H1 (cell line): Measurements from ENCODE around the gene GPRIN1. TPM values are rescaled to one million over a fixed set of nuclear protein-coding genes. Genes with fewer than 3 reads are reported as not detected.
A peak's percentile ranks its signal among the peaks of the same experiment; 100 is the strongest.

Experiments used
- CTCF ChIA-PET: fragments of 300-600 bp; sonication (Branson Sonifier 250); formaldehyde crosslinking; loops from one replicate; lab custom pipeline; 2021; ENCODE audit not compliant: partially characterized antibody; lab: Charles Lee
- POLR2A ChIA-PET: fragments of 300-600 bp; sonication (Branson Sonifier 250); formaldehyde crosslinking; loops from one replicate; lab custom pipeline; 2021; ENCODE audit warnings: inconsistent platforms; ENCODE audit not compliant: partially characterized antibody; lab: Charles Lee
- DNase-seq, 2 experiments: peaks; one replicate each; pipeline versions ENCODE4 v3.0.0 to v3.0.0-alpha.2; 2010 to 2022; ENCODE audit warnings: low spot score in 2 of 2, low read depth in 1 of 2, mixed read lengths in 1 of 2
- FAIRE-seq: peaks from 2 replicates; lab custom pipeline; 2011; peaks lifted over from hg19 to GRCh38; lab: Jason Lieb, UNC
- H2AFZ ChIP-seq: 2 replicates; pipeline ENCODE4 v1.8.1; 2012; ENCODE audit warnings: low read length, inconsistent platforms
- H2AK5ac ChIP-seq: 2 replicates; pipeline ENCODE4 v1.6.1; 2013; ENCODE audit warnings: low read depth, low read length
- H2BK120ac ChIP-seq: replicated peaks from 2 replicates; pipeline ENCODE3; 2013; ENCODE audit warnings: low read depth, low read length, inconsistent platforms
- H2BK12ac ChIP-seq: 2 replicates; pipeline ENCODE4 v1.6.1; 2013; ENCODE audit warnings: low read depth, low read length
- H2BK15ac ChIP-seq: 2 replicates; pipeline ENCODE4 v1.6.1; 2013; ENCODE audit warnings: low read length
- H2BK20ac ChIP-seq: 2 replicates; pipeline ENCODE4 v1.6.1; 2013; ENCODE audit warnings: low read length
- H2BK5ac ChIP-seq: 2 replicates; pipeline ENCODE4 v1.6.1; 2013; ENCODE audit warnings: low read depth, low read length
- H3K14ac ChIP-seq: 2 replicates; pipeline ENCODE4 v1.6.1; 2013; ENCODE audit warnings: inconsistent platforms; ENCODE audit not compliant: insufficient read length
- H3K18ac ChIP-seq: 2 replicates; pipeline ENCODE4 v1.6.1; 2013; ENCODE audit warnings: low read length; ENCODE audit errors: extremely low read depth
- H3K23ac ChIP-seq: 2 replicates; pipeline ENCODE4 v1.6.1; 2013; ENCODE audit warnings: inconsistent platforms; ENCODE audit not compliant: insufficient read length
- H3K23me2 ChIP-seq: 2 replicates; pipeline ENCODE4 v1.6.1; 2013; ENCODE audit warnings: low read depth, low read length
- H3K27ac ChIP-seq: 2 replicates; pipeline ENCODE4 v1.6.1; 2011; ENCODE audit warnings: low read depth, low read length, inconsistent platforms
- H3K27me3 ChIP-seq, 4 experiments: replicated peaks in 1 of 4; 1 replicate in 1 of 4; 2 replicates in 3 of 4; pipeline versions ENCODE4 v1.6.1 to v1.8.1; 2011 to 2013; ENCODE audit warnings: low read length in 3 of 4, mild to moderate bottlenecking in 3 of 4, inconsistent platforms in 2 of 4, mixed read lengths in 2 of 4, moderate library complexity in 1 of 4; ENCODE audit not compliant: control insufficient read depth in 3 of 4, insufficient read depth in 3 of 4; ENCODE audit errors: extremely low read depth in 1 of 4
- H3K36me3 ChIP-seq, 4 experiments: 2 replicates each; pipeline versions ENCODE4 v1.6.1 to v1.8.1; 2011 to 2013; ENCODE audit warnings: mild to moderate bottlenecking in 4 of 4, low read length in 3 of 4, moderate library complexity in 2 of 4, control low read depth in 1 of 4, inconsistent platforms in 1 of 4; ENCODE audit not compliant: insufficient read depth in 4 of 4, control insufficient read depth in 2 of 4
- H3K4ac ChIP-seq: replicated peaks from 2 replicates; pipeline ENCODE3; 2013; ENCODE audit warnings: low read length, low read depth, mixed read lengths, inconsistent platforms; ENCODE audit not compliant: insufficient read length
- H3K4me1 ChIP-seq, 4 experiments: replicated peaks in 1 of 4; 1 replicate in 1 of 4; 2 replicates in 3 of 4; pipeline versions ENCODE4 v1.6.1 to v1.8.1; 2011 to 2013; ENCODE audit warnings: low read length in 3 of 4, inconsistent platforms in 2 of 4, mixed read lengths in 1 of 4; ENCODE audit not compliant: insufficient read depth in 4 of 4, control insufficient read depth in 3 of 4
- H3K4me2 ChIP-seq, 2 experiments: 2 replicates each; pipeline versions ENCODE4 v1.6.1 to v1.8.1; 2011 to 2013; ENCODE audit warnings: low read depth in 2 of 2, low read length in 2 of 2, control low read depth in 1 of 2, inconsistent platforms in 1 of 2, mild to moderate bottlenecking in 1 of 2; ENCODE audit not compliant: insufficient read depth in 1 of 2
- H3K4me3 ChIP-seq, 4 experiments: fragments of 200-600, 300-600 bp in 1 of 4; sonication (generic), shearing (Covaris generic), sonication (Bioruptor Twin) in 1 of 4; 2 replicates each; pipeline versions ENCODE4 v1.5.1 to v1.8.1; 2011 to 2016; ENCODE audit warnings: low read length in 4 of 4, low read depth in 3 of 4, control low read depth in 2 of 4, inconsistent platforms in 2 of 4, mild to moderate bottlenecking in 2 of 4, mixed read lengths in 1 of 4, moderate library complexity in 1 of 4; ENCODE audit not compliant: insufficient read depth in 2 of 4; ENCODE audit errors: extremely low read depth in 1 of 4
- H3K56ac ChIP-seq: replicated peaks from 2 replicates; pipeline ENCODE3; 2013; ENCODE audit warnings: low read depth, mild to moderate bottlenecking, mixed read lengths, low read length, inconsistent platforms; ENCODE audit not compliant: insufficient read length
- H3K79me1 ChIP-seq: 2 replicates; pipeline ENCODE4 v1.6.1; 2013; ENCODE audit warnings: low read depth, low read length, control low read depth
- H3K79me2 ChIP-seq, 2 experiments: 2 replicates each; pipeline versions ENCODE4 v1.6.1 to v1.8.1; 2012 to 2013; ENCODE audit warnings: low read length in 2 of 2, mild to moderate bottlenecking in 2 of 2, inconsistent platforms in 1 of 2; ENCODE audit not compliant: insufficient read depth in 2 of 2, control insufficient read depth in 1 of 2
- H3K9ac ChIP-seq, 4 experiments: replicated peaks in 1 of 4; 1 replicate in 1 of 4; 2 replicates in 3 of 4; pipeline versions ENCODE4 v1.6.1 to v1.8.1; 2011 to 2013; ENCODE audit warnings: low read depth in 3 of 4, low read length in 3 of 4, control low read depth in 2 of 4, mild to moderate bottlenecking in 2 of 4, moderate library complexity in 2 of 4, inconsistent platforms in 1 of 4; ENCODE audit errors: extremely low read depth in 1 of 4
- H3K9me3 ChIP-seq, 2 experiments: 2 replicates each; pipeline versions ENCODE4 v1.6.1 to v1.8.1; 2012 to 2013; ENCODE audit warnings: mild to moderate bottlenecking in 2 of 2, moderate library complexity in 2 of 2, control low read depth in 1 of 2, inconsistent platforms in 1 of 2, low read depth in 1 of 2, low read length in 1 of 2, mixed read lengths in 1 of 2; ENCODE audit not compliant: insufficient read depth in 2 of 2
- H4K20me1 ChIP-seq, 2 experiments: replicated peaks in 1 of 2; 2 replicates each; pipeline versions ENCODE3 to v1.8.1; 2011 to 2013; ENCODE audit warnings: inconsistent platforms in 2 of 2, low read length in 2 of 2, mild to moderate bottlenecking in 1 of 2; ENCODE audit not compliant: insufficient read depth in 2 of 2, control insufficient read depth in 1 of 2
- H4K5ac ChIP-seq: 2 replicates; pipeline ENCODE4 v1.6.1; 2013; ENCODE audit warnings: low read length, low read depth, mixed read lengths, inconsistent platforms; ENCODE audit not compliant: insufficient read length
- H4K8ac ChIP-seq: 2 replicates; pipeline ENCODE4 v1.8.0; 2013; ENCODE audit warnings: mild to moderate bottlenecking, moderate library complexity, low read length, inconsistent platforms; ENCODE audit not compliant: insufficient read depth; ENCODE audit errors: extremely low read depth
- H4K91ac ChIP-seq: replicated peaks from 2 replicates; pipeline ENCODE3; 2013; ENCODE audit warnings: low read length, mixed read lengths, inconsistent platforms; ENCODE audit not compliant: insufficient read length
- KDM1A ChIP-seq: fragments of 200-600, 300-600 bp; sonication (generic); IDR thresholded peaks from 2 replicates; pipeline ENCODE4 v1.7.1; 2016; ENCODE audit warnings: mild to moderate bottlenecking, low read length, borderline replicate concordance
- KDM4A ChIP-seq: IDR thresholded peaks from one replicate; pipeline ENCODE4 v1.7.1; 2012; ENCODE audit warnings: low read depth, mild to moderate bottlenecking, moderate library complexity, low read length, inconsistent platforms; ENCODE audit not compliant: severe bottlenecking
- WGBS, 2 experiments: shearing (Covaris generic) in 1 of 2; methylation state at CpG; one replicate each; pipeline versions ENCODE4 v1.1.6 to v1.1.7; 2013 to 2015; ENCODE audit warnings: low lambda C conversion rate in 2 of 2, mixed read lengths in 2 of 2, inconsistent platforms in 1 of 2, low coverage in 1 of 2, missing lambda C conversion rate in 1 of 2; ENCODE audit not compliant: insufficient replicate concordance in 2 of 2, insufficient coverage in 1 of 2, insufficient read length in 1 of 2; ENCODE audit errors: extremely low coverage in 1 of 2, missing lambda C conversion rate in 1 of 2; 5-methylcytosine and 5-hydroxymethylcytosine counted together
- polyA plus RNA-seq, 7 experiments: library from polyadenylated mRNA; depleted of rRNA in 3 of 7; stranded (reverse) in 5 of 7; unstranded in 2 of 7; fragments of >200 nt in 5 of 7; fragments of 200-250 nt in 2 of 7; gene quantifications; 1 replicate in 5 of 7; 2 replicates in 1 of 7; 4 replicates in 1 of 7; pipeline versions ENCODE4 v1.2.1 to v1.2.3, GENCODE V29; 2011 to 2013; ENCODE audit warnings: missing spikeins in 2 of 7, mixed read lengths in 2 of 7
- total RNA-seq: library from RNA; stranded (reverse); fragmentation: NEBNext Ultra II Directional; extraction: Animal tissue kit (Norgen Biotek cat#: 25700); gene quantifications from 2 replicates; pipeline ENCODE4 v1.2.1, GENCODE V29; 2021
- TF ChIP-seq, protein P1 (sequence below): IDR thresholded peaks from 2 replicates; pipeline ENCODE4 v1.6.1; 2012; ENCODE audit warnings: inconsistent platforms
- TF ChIP-seq, protein P2 (sequence below): IDR thresholded peaks from 2 replicates; pipeline ENCODE4 v1.6.1; 2012; ENCODE audit warnings: inconsistent platforms

GPRIN1 gene
- total and polyA plus RNA-seq, 2 of the 8 experiments (the other 6 are each of a cell fraction or from before 2014, with no cell fraction given) = 3.3 to 12.0 TPM

DNA sequence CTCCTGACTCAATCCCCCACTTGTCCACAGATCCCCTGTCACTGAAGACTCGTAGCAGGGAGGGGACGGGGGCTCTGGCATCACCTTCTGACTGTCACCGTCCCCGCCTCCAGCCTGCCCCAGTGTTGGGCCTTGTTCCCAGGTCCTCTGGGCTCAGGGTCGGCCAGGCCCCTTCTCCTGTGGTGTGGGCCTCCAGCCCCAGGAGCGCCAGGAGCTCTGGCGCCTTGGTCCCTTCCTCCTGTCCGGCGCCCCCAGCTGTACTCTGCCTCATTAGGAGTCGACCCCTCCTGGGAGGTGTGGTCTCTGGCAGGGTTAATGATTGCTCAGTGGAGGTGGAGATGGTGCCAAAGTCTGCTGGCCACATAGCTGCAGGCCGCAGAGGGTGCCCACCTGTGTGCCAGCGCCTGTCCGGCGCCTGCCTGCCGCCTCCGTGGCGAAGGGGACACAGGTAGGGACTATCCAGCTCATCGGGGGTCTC is 61.0 kb downstream of the GPRIN1 start, which contains the start of gene CDHR2:
CDHR2 (plus strand) TSS at position 376 of the 478 bp plus-strand sequence. CDS start 16,011 bp downstream, outside the sequence.
- Histone ChIP-seq H3K18ac (no peak within 1 kb of the TSS), H3K4me3 (no peak within 1 kb of the TSS), H3K36me3 (no peaks in the 10 kb centered on the region), H3K4me1 (peaks cover 0 to 11% (median 3%) of the 10 kb centered on the region in 4 experiments; a peak in 4 of 7 replicates), H4K20me1 (peaks cover 0 to 1% of the 10 kb centered on the region in 2 experiments), H2BK15ac (no peak within 1 kb of the TSS), H3K23ac (no peak within 1 kb of the TSS), H3K9me3 (no peaks in the 10 kb centered on the region), H2AFZ (no peak within 1 kb of the TSS), H4K5ac (no peak within 1 kb of the TSS), H4K8ac (peak within 1 kb of the TSS; percentile 59; the same call in 1 of the 2 replicates), H3K79me2 (no peaks in the 10 kb centered on the region), H2BK20ac (no peak within 1 kb of the TSS), H3K4ac (no peak within 1 kb of the TSS), H3K27me3 (no peaks in the 10 kb centered on the region), H3K14ac (no peak within 1 kb of the TSS), H3K56ac (no peak within 1 kb of the TSS), H2AK5ac (no peak within 1 kb of the TSS), H3K23me2 (peaks cover under 1% of the 10 kb centered on the region; the same call in 1 of the 2 replicates), H3K9ac (no peak within 1 kb of the TSS), H4K91ac (no peak within 1 kb of the TSS), H2BK5ac (no peak within 1 kb of the TSS), H3K27ac (no peak within 1 kb of the TSS), H3K79me1 (no peaks in the 10 kb centered on the region), H2BK12ac (no peak within 1 kb of the TSS), H2BK120ac (no peak within 1 kb of the TSS), H3K4me2 (no peak within 1 kb of the TSS)
- 87% methylated on average over 16 of the region's 18 CpGs; no CpG with 5 or more reads in 1 of the 2 experiments for WGBS, 2 experiments
- ChIA-PET POLR2A (interaction anchor here (0.7 to 6.9 kb wide), 6 partner anchors 9 to 883 kb away, joined by 3 to 63 read pairs (median 3); partner anchors contain the start of gene RNF44), CTCF (interaction anchor here (1.5 to 2.9 kb wide), 4 partner anchors 10 to 47 kb away, joined by 3 to 16 read pairs (median 12); no protein-coding TSS in a partner anchor)
- no peak for FAIRE-seq
- no peak for DNase-seq
- TF ChIP-seq KDM4A (no peak), KDM1A (no peak)
- TF ChIP-seq, protein P1, sequence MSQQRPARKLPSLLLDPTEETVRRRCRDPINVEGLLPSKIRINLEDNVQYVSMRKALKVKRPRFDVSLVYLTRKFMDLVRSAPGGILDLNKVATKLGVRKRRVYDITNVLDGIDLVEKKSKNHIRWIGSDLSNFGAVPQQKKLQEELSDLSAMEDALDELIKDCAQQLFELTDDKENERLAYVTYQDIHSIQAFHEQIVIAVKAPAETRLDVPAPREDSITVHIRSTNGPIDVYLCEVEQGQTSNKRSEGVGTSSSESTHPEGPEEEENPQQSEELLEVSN = no peak
- TF ChIP-seq, protein P2, sequence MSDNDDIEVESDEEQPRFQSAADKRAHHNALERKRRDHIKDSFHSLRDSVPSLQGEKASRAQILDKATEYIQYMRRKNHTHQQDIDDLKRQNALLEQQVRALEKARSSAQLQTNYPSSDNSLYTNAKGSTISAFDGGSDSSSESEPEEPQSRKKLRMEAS = no peak
